Mesenchymal stem cell (in vitro differentiated cells and primary cell): Measurements from ENCODE around the gene NAB2.
A peak's percentile ranks its signal among the peaks of the same experiment; 100 is the strongest.

ENCODE experiments used
- DNase-seq: peaks from one replicate; pipeline ENCODE4 v3.0.0-alpha.2; 2013
- H2AFZ ChIP-seq: one replicate; pipeline ENCODE4 v1.6.1; 2013; ENCODE audit warnings: low read depth, mild to moderate bottlenecking, control low read depth, inconsistent platforms, low read length, moderate library complexity
- H2AK5ac ChIP-seq: 2 replicates; pipeline ENCODE4 v1.6.1; 2013; ENCODE audit warnings: low read length, moderate library complexity, mild to moderate bottlenecking, inconsistent platforms; ENCODE audit not compliant: severe bottlenecking
- H2BK120ac ChIP-seq: one replicate; pipeline ENCODE4 v1.6.1; 2013; ENCODE audit warnings: low read depth, mild to moderate bottlenecking, inconsistent platforms, low read length, moderate library complexity
- H2BK12ac ChIP-seq, 2 experiments: one replicate each; pipeline ENCODE4 v1.6.1; 2013; ENCODE audit warnings: inconsistent platforms in 2 of 2, low read length in 2 of 2, mild to moderate bottlenecking in 2 of 2, moderate library complexity in 2 of 2, control low read depth in 1 of 2
- H2BK15ac ChIP-seq: one replicate; pipeline ENCODE4 v1.6.1; 2013; ENCODE audit warnings: mild to moderate bottlenecking, low read depth, inconsistent platforms; ENCODE audit not compliant: poor library complexity, severe bottlenecking
- H2BK5ac ChIP-seq: 2 replicates; pipeline ENCODE4 v1.6.1; 2013; ENCODE audit warnings: low read depth, mild to moderate bottlenecking, low read length, control low read depth, inconsistent platforms; ENCODE audit not compliant: poor library complexity, severe bottlenecking
- H3K14ac ChIP-seq, 2 experiments: one replicate each; pipeline ENCODE4 v1.6.1; 2013; ENCODE audit warnings: inconsistent platforms in 2 of 2, low read length in 2 of 2, control low read depth in 1 of 2, mild to moderate bottlenecking in 1 of 2, moderate library complexity in 1 of 2
- H3K18ac ChIP-seq, 2 experiments: one replicate each; pipeline ENCODE4 v1.6.1; 2013; ENCODE audit warnings: inconsistent platforms in 2 of 2, low read length in 2 of 2, control low read depth in 1 of 2, low read depth in 1 of 2, mild to moderate bottlenecking in 1 of 2
- H3K23ac ChIP-seq, 2 experiments: one replicate each; pipeline ENCODE4 v1.6.1; 2013; ENCODE audit warnings: inconsistent platforms in 2 of 2, low read length in 2 of 2, mild to moderate bottlenecking in 2 of 2, moderate library complexity in 2 of 2, control low read depth in 1 of 2
- H3K27ac ChIP-seq: 2 replicates; pipeline ENCODE4 v1.5.1; 2013; ENCODE audit warnings: mild to moderate bottlenecking, moderate library complexity, low read length, control low read depth, inconsistent platforms; ENCODE audit not compliant: poor library complexity, severe bottlenecking
- H3K27me3 ChIP-seq, 2 experiments: 2 replicates each; pipeline versions ENCODE4 v1.6.1 to v1.7.0; 2013; ENCODE audit warnings: low read length in 2 of 2, mild to moderate bottlenecking in 2 of 2, moderate library complexity in 2 of 2, control low read depth in 1 of 2, inconsistent platforms in 1 of 2; ENCODE audit not compliant: control insufficient read depth in 1 of 2, insufficient read depth in 1 of 2
- H3K36me3 ChIP-seq, 2 experiments: 2 replicates each; pipeline versions ENCODE4 v1.6.1 to v1.7.0; 2013; ENCODE audit warnings: low read length in 2 of 2, control low read depth in 1 of 2, inconsistent platforms in 1 of 2, low read depth in 1 of 2, mild to moderate bottlenecking in 1 of 2; ENCODE audit not compliant: insufficient read depth in 2 of 2, control insufficient read depth in 1 of 2
- H3K4ac ChIP-seq, 2 experiments: one replicate each; pipeline ENCODE4 v1.6.1; 2013; ENCODE audit warnings: inconsistent platforms in 2 of 2, low read length in 2 of 2, mild to moderate bottlenecking in 2 of 2, moderate library complexity in 2 of 2, control low read depth in 1 of 2, low read depth in 1 of 2
- H3K4me1 ChIP-seq: 2 replicates; pipeline ENCODE4 v1.6.1; 2013; ENCODE audit warnings: low read depth, low read length, control low read depth; ENCODE audit not compliant: control insufficient read depth, insufficient read depth
- H3K4me2 ChIP-seq: 2 replicates; pipeline ENCODE4 v1.6.1; 2013; ENCODE audit warnings: low read length, mild to moderate bottlenecking, inconsistent platforms; ENCODE audit not compliant: poor library complexity, severe bottlenecking
- H3K4me3 ChIP-seq, 2 experiments: 2 replicates each; pipeline versions ENCODE4 v1.5.1 to v1.7.0; 2013; ENCODE audit warnings: low read length in 2 of 2, mild to moderate bottlenecking in 2 of 2, control low read depth in 1 of 2, low read depth in 1 of 2; ENCODE audit not compliant: insufficient read depth in 1 of 2
- H3K79me1 ChIP-seq: replicated peaks from 2 replicates; pipeline ENCODE4 v1.6.1; 2013; ENCODE audit warnings: mild to moderate bottlenecking, control low read depth, low read length, inconsistent platforms; ENCODE audit not compliant: poor library complexity, severe bottlenecking
- H3K9ac ChIP-seq: 2 replicates; pipeline ENCODE4 v1.7.0; 2013; ENCODE audit warnings: mild to moderate bottlenecking, low read length, moderate library complexity
- H3K9me3 ChIP-seq: 2 replicates; pipeline ENCODE4 v1.7.0; 2013; ENCODE audit warnings: mild to moderate bottlenecking, low read length; ENCODE audit not compliant: control insufficient read depth
- H4K8ac ChIP-seq: one replicate; pipeline ENCODE4 v1.6.1; 2013; ENCODE audit warnings: inconsistent platforms, mild to moderate bottlenecking, low read length, moderate library complexity
- H4K91ac ChIP-seq: one replicate; pipeline ENCODE4 v1.6.1; 2013; ENCODE audit warnings: mild to moderate bottlenecking, low read length, inconsistent platforms
- WGBS: methylation state at CpG from one replicate; pipeline ENCODE4 v1.1.7; 2013; ENCODE audit warnings: mixed read lengths; 5-methylcytosine and 5-hydroxymethylcytosine counted together

Gene NAB2

GRCh38 chr12:57089271-57090245 is 644 bp downstream of the NAB2 start:
- H2BK15ac ChIP-seq = peak overlapping the region; percentile 92
- DNase-seq = peak; percentile 85
- H3K14ac ChIP-seq = peak overlapping the region; percentile 70 to 99
- H3K36me3 ChIP-seq = peaks cover 31 to 40% of the 10 kb centered on the region in 2 experiments
- H4K8ac ChIP-seq = peak overlapping the region; percentile 80
- H3K4me3 ChIP-seq = peak overlapping the region; percentile 85 to 90
- peak overlapping the region; percentile 95 for H3K9ac ChIP-seq
- peak overlapping the region; percentile 82 to 91 for H2BK12ac ChIP-seq
- H3K9me3 ChIP-seq = no peaks in the 10 kb centered on the region
- peak overlapping the region; percentile 97 to 100 for H3K18ac ChIP-seq
- peak overlapping the region; percentile 98 for H2BK120ac ChIP-seq
- peak overlapping the region in 1 of 2 experiments; percentile 95 for H3K23ac ChIP-seq
- peak overlapping the region; percentile 20 for H2BK5ac ChIP-seq
- H4K91ac ChIP-seq = peak overlapping the region; percentile 94
- H3K4me2 ChIP-seq = peak overlapping the region; percentile 30
- H3K4ac ChIP-seq = peak overlapping the region; percentile 94 to 100
- peak overlapping the region; percentile 81 for H3K27ac ChIP-seq
- under 1% methylated on average over 38 of the region's 45 CpGs for WGBS
- H3K4me1 ChIP-seq = peaks cover 28% of the 10 kb centered on the region
- H3K79me1 ChIP-seq = peaks cover 18% of the 10 kb centered on the region
- H3K27me3 ChIP-seq = no peaks in the 10 kb centered on the region
- no peak overlapping the region for H2AK5ac ChIP-seq
- H2AFZ ChIP-seq = no peak overlapping the region

- H2AK5ac ChIP-seq = no peak overlapping the region
- H3K18ac ChIP-seq = peak overlapping the region in 1 of 2 experiments; percentile 67
- H3K27ac ChIP-seq = no peak overlapping the region
- no peak overlapping the region for H2BK120ac ChIP-seq
- H2BK15ac ChIP-seq = no peak overlapping the region
- no peak overlapping the region for H2BK12ac ChIP-seq
- no peaks in the 10 kb centered on the region for H3K9me3 ChIP-seq
- peak overlapping the region in 1 of 2 experiments; percentile 90 for H3K4me3 ChIP-seq
- no peaks in the 10 kb centered on the region for H3K27me3 ChIP-seq
- H3K79me1 ChIP-seq = peaks cover 21% of the 10 kb centered on the region
- H3K4ac ChIP-seq = no peak overlapping the region
- H4K8ac ChIP-seq = no peak overlapping the region
- peak overlapping the region; percentile 30 for H3K4me2 ChIP-seq
- peak overlapping the region in 1 of 2 experiments; percentile 13 for H3K14ac ChIP-seq
- H3K23ac ChIP-seq = peak overlapping the region in 1 of 2 experiments; percentile 77
- H3K9ac ChIP-seq = peak overlapping the region; percentile 95
- H2AFZ ChIP-seq = no peak overlapping the region
- no peak overlapping the region for H4K91ac ChIP-seq
- WGBS = 69% methylated on average over 6 of the region's 6 CpGs
- no peak overlapping the region for H2BK5ac ChIP-seq
- no peak for DNase-seq
- peaks cover 30% of the 10 kb centered on the region for H3K4me1 ChIP-seq
- peaks cover 41 to 49% of the 10 kb centered on the region in 2 experiments for H3K36me3 ChIP-seq
Observed at GRCh38 chr12:57090490-57090889, 1.6 kb downstream of the NAB2 start.

DNA sequence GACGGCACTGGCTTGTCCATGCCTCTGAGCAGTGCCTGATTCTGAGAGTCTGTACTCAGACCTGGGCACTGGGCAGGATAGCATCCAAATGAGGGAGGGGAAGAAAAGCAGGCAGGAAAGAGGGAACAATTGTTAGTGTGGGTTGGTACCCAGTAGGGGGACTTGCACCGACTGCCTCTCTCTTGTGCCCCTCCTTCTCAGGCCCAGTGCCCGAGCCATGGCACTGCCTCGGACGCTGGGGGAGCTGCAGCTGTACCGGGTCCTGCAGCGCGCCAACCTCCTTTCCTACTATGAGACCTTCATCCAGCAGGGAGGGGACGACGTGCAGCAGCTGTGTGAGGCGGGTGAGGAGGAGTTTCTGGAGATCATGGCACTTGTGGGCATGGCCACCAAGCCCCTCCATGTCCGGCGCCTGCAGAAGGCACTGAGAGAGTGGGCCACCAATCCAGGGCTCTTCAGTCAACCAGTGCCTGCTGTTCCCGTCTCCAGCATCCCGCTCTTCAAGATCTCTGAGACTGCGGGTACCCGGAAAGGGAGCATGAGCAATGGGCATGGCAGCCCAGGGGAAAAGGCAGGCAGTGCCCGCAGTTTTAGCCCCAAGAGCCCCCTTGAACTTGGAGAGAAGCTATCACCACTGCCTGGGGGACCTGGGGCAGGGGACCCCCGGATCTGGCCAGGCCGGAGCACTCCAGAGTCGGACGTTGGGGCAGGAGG is 2.2 kb downstream of the NAB2 start:
- Histone ChIP-seq H3K36me3 (peaks cover 47 to 54% of the 10 kb centered on the region in 2 experiments), H3K27ac (no peak overlapping the region), H3K4me3 (peak overlapping the region in 1 of 2 experiments; percentile 90), H2BK5ac (no peak overlapping the region), H3K18ac (no peak overlapping the region), H3K4me1 (peaks cover 30% of the 10 kb centered on the region), H3K14ac (peak overlapping the region in 1 of 2 experiments; percentile 7), H3K27me3 (no peaks in the 10 kb centered on the region), H4K8ac (no peak overlapping the region), H3K9ac (peak overlapping the region; percentile 95), H2BK120ac (no peak overlapping the region), H2BK15ac (no peak overlapping the region), H3K4me2 (peak overlapping the region; percentile 30), H2BK12ac (peak overlapping the region in 1 of 2 experiments; percentile 18), H3K4ac (no peak overlapping the region), H3K23ac (peak overlapping the region in 1 of 2 experiments; percentile 5), H3K79me1 (peaks cover 21% of the 10 kb centered on the region), H2AFZ (no peak overlapping the region), H4K91ac (no peak overlapping the region), H2AK5ac (no peak overlapping the region), H3K9me3 (no peaks in the 10 kb centered on the region)
- WGBS = 94% methylated on average over 17 of the region's 22 CpGs
- DNase-seq = no peak
